Measurements from ENCODE around the gene EPG5. TPM values are rescaled to one million over a fixed set of nuclear protein-coding genes. Genes with fewer than 3 reads are reported as not detected.

The EPG5 gene
- total and polyA plus RNA-seq, 7 experiments from 2014 or later, result 6.3 to 54.8 (median 26.8) TPM

- H3K9me3 Mint-ChIP-seq, result peaks cover 0 to 6% (median 0%) of the 10 kb centered on the region in 11 donors
- H3K4me1 ChIP-seq (ENCODE audit: control insufficient read depth in 2 of 2, insufficient read depth in 2 of 2, low read length in 2 of 2), result no peaks in the 10 kb centered on the region
- ChIA-PET POLR2A (no interaction called here), CTCF (interaction anchor here (0.7 kb wide), 1 partner anchor 15 kb away, joined by 4 read pairs; no protein-coding TSS in a partner anchor)
- peak overlapping the region in 3 of 9 donors; percentile 13 to 72 (median 24) for H3K27ac Mint-ChIP-seq
- H3K36me3 ChIP-seq (ENCODE audit: control insufficient read depth in 2 of 3, insufficient read depth in 3 of 3, low read length in 3 of 3), result peaks cover 14 to 72% (median 24%) of the 10 kb centered on the region in 3 experiments
- no peak for DNase-seq
- no peak for ATAC-seq
- no peaks in the 10 kb centered on the region for H3K27me3 ChIP-seq (ENCODE audit: control insufficient read depth in 2 of 2, insufficient read depth in 2 of 2, low read length in 2 of 2)
- no peaks in the 10 kb centered on the region for H3K27me3 Mint-ChIP-seq
- no peak overlapping the region for H3K27ac ChIP-seq (ENCODE audit: low read depth, low read length)
- H3K36me3 Mint-ChIP-seq, result peaks cover 11 to 83% (median 55%) of the 10 kb centered on the region in 5 donors
- no peak overlapping the region for H3K4me3 Mint-ChIP-seq
- no peak overlapping the region for H3K4me3 ChIP-seq (ENCODE audit: low read length)
- no peaks in the 10 kb centered on the region for H3K9me3 ChIP-seq (ENCODE audit: control insufficient read depth in 2 of 3, low read length in 3 of 3)
- H3K4me1 Mint-ChIP-seq, result peaks cover 0 to 3% (median 0%) of the 10 kb centered on the region in 7 donors
- intact Hi-C loops (cut with micrococcal nuclease), result no loop called here
These were observed 103.0 kb downstream of the EPG5 start for GRCh38 chr18:45864081-45864480.

GRCh38 chr18:45863469-45863868 lies 103.7 kb downstream of the EPG5 start:
- no peak overlapping the region for H3K4me3 ChIP-seq (ENCODE audit: low read length)
- no peak for ATAC-seq
- intact Hi-C loops (cut with micrococcal nuclease), result no loop called here
- Mint-ChIP-seq H3K27me3 (no peaks in the 10 kb centered on the region), H3K4me3 (no peak overlapping the region), H3K9me3 (peaks cover 0 to 6% (median 0%) of the 10 kb centered on the region in 11 donors), H3K4me1 (peaks cover 0 to 3% (median 0%) of the 10 kb centered on the region in 7 donors), H3K36me3 (peaks cover 11 to 88% (median 60%) of the 10 kb centered on the region in 5 donors), H3K27ac (peak overlapping the region in 2 of 9 donors; percentile 13 to 24)
- no peaks in the 10 kb centered on the region for H3K9me3 ChIP-seq (ENCODE audit: control insufficient read depth in 2 of 3, low read length in 3 of 3)
- ChIA-PET POLR2A (no interaction called here), CTCF (no interaction called here)
- no peak for DNase-seq
- H3K27me3 ChIP-seq (ENCODE audit: control insufficient read depth in 2 of 2, insufficient read depth in 2 of 2, low read length in 2 of 2), result no peaks in the 10 kb centered on the region
- H3K27ac ChIP-seq (ENCODE audit: low read depth, low read length), result no peak overlapping the region
- peaks cover 19 to 78% (median 30%) of the 10 kb centered on the region in 3 experiments for H3K36me3 ChIP-seq (ENCODE audit: control insufficient read depth in 2 of 3, insufficient read depth in 3 of 3, low read length in 3 of 3)
- H3K4me1 ChIP-seq (ENCODE audit: control insufficient read depth in 2 of 2, insufficient read depth in 2 of 2, low read length in 2 of 2), result no peaks in the 10 kb centered on the region

GRCh38 chr18:45861926-45862325 lies 105.2 kb downstream of the EPG5 start:
- no peaks in the 10 kb centered on the region for H3K9me3 ChIP-seq (ENCODE audit: control insufficient read depth in 2 of 3, low read length in 3 of 3)
- no peaks in the 10 kb centered on the region for H3K27me3 ChIP-seq (ENCODE audit: control insufficient read depth in 2 of 2, insufficient read depth in 2 of 2, low read length in 2 of 2)
- H3K27me3 Mint-ChIP-seq, result no peaks in the 10 kb centered on the region
- ChIA-PET CTCF (interaction anchor here (1.7 kb wide), 1 partner anchor 19 kb away, joined by 8 read pairs; no protein-coding TSS in a partner anchor), POLR2A (no interaction called here)
- ATAC-seq (no peak), DNase-seq (no peak)
- no peaks in the 10 kb centered on the region for H3K4me1 ChIP-seq (ENCODE audit: control insufficient read depth in 2 of 2, insufficient read depth in 2 of 2, low read length in 2 of 2)
- peaks cover 26 to 79% (median 36%) of the 10 kb centered on the region in 3 experiments for H3K36me3 ChIP-seq (ENCODE audit: control insufficient read depth in 2 of 3, insufficient read depth in 3 of 3, low read length in 3 of 3)
- H3K4me1 Mint-ChIP-seq, result peaks cover 0 to 3% (median 0%) of the 10 kb centered on the region in 7 donors
- H3K27ac ChIP-seq (ENCODE audit: low read depth, low read length), result no peak overlapping the region
- intact Hi-C loops (cut with micrococcal nuclease), result no loop called here
- no peak overlapping the region for H3K4me3 Mint-ChIP-seq
- peak overlapping the region in 2 of 9 donors; percentile 33 to 38 for H3K27ac Mint-ChIP-seq
- H3K4me3 ChIP-seq (ENCODE audit: low read length), result no peak overlapping the region
- H3K36me3 Mint-ChIP-seq, result peaks cover 11 to 83% (median 59%) of the 10 kb centered on the region in 5 donors
- peaks cover 0 to 6% (median 0%) of the 10 kb centered on the region in 11 donors for H3K9me3 Mint-ChIP-seq

GRCh38 chr18:45860971-45861370 lies 106.2 kb downstream of the EPG5 start:
- Histone ChIP-seq H3K4me3 (ENCODE audit: low read length) (no peak overlapping the region), H3K9me3 (ENCODE audit: control insufficient read depth in 2 of 3, low read length in 3 of 3) (no peaks in the 10 kb centered on the region), H3K27ac (ENCODE audit: low read depth, low read length) (no peak overlapping the region), H3K36me3 (ENCODE audit: control insufficient read depth in 2 of 3, insufficient read depth in 3 of 3, low read length in 3 of 3) (peaks cover 21 to 79% (median 35%) of the 10 kb centered on the region in 3 experiments), H3K4me1 (ENCODE audit: control insufficient read depth in 2 of 2, insufficient read depth in 2 of 2, low read length in 2 of 2) (no peaks in the 10 kb centered on the region), H3K27me3 (ENCODE audit: control insufficient read depth in 2 of 2, insufficient read depth in 2 of 2, low read length in 2 of 2) (no peaks in the 10 kb centered on the region)
- DNase-seq (no peak), ATAC-seq (no peak)
- Mint-ChIP-seq H3K9me3 (peaks cover 0 to 4% (median 0%) of the 10 kb centered on the region in 11 donors), H3K4me1 (no peaks in the 10 kb centered on the region), H3K4me3 (no peak overlapping the region), H3K27me3 (no peaks in the 10 kb centered on the region), H3K36me3 (peaks cover 5 to 82% (median 61%) of the 10 kb centered on the region in 5 donors), H3K27ac (peak overlapping the region in 3 of 9 donors; percentile 1 to 38 (median 12))
- POLR2A ChIA-PET, result no interaction called here
- CTCF ChIA-PET, result interaction anchor here (1.7 kb wide), 1 partner anchor 20 kb away, joined by 8 read pairs; no protein-coding TSS in a partner anchor
- intact Hi-C loops (cut with micrococcal nuclease), result no loop called here

- H3K4me3 Mint-ChIP-seq, result no peak overlapping the region
- ATAC-seq, result no peak
- no peaks in the 10 kb centered on the region for H3K4me1 ChIP-seq (ENCODE audit: control insufficient read depth in 2 of 2, insufficient read depth in 2 of 2, low read length in 2 of 2)
- H3K27me3 Mint-ChIP-seq, result no peaks in the 10 kb centered on the region
- H3K9me3 ChIP-seq (ENCODE audit: control insufficient read depth in 2 of 3, low read length in 3 of 3), result no peaks in the 10 kb centered on the region
- H3K36me3 Mint-ChIP-seq, result peaks cover 7 to 82% (median 57%) of the 10 kb centered on the region in 5 donors
- no peak for DNase-seq
- intact Hi-C loops (cut with micrococcal nuclease), result no loop called here
- H3K36me3 ChIP-seq (ENCODE audit: control insufficient read depth in 2 of 3, insufficient read depth in 3 of 3, low read length in 3 of 3), result peaks cover 22 to 79% (median 35%) of the 10 kb centered on the region in 3 experiments
- POLR2A ChIA-PET, result no interaction called here
- H3K4me1 Mint-ChIP-seq, result no peaks in the 10 kb centered on the region
- H3K27ac Mint-ChIP-seq, result peak overlapping the region in 2 of 9 donors; percentile 51 to 72
- H3K27ac ChIP-seq (ENCODE audit: low read depth, low read length), result no peak overlapping the region
- no peak overlapping the region for H3K4me3 ChIP-seq (ENCODE audit: low read length)
- peaks cover 0 to 4% (median 0%) of the 10 kb centered on the region in 11 donors for H3K9me3 Mint-ChIP-seq
- CTCF ChIA-PET, result interaction anchor here (1.7 kb wide), 1 partner anchor 20 kb away, joined by 8 read pairs; no protein-coding TSS in a partner anchor
- H3K27me3 ChIP-seq (ENCODE audit: control insufficient read depth in 2 of 2, insufficient read depth in 2 of 2, low read length in 2 of 2), result no peaks in the 10 kb centered on the region
These were observed 106.6 kb downstream of the EPG5 start for GRCh38 chr18:45860492-45860891.

- DNase-seq, result no peak
- Mint-ChIP-seq H3K4me3 (no peak overlapping the region), H3K36me3 (peaks cover 7 to 76% (median 51%) of the 10 kb centered on the region in 5 donors), H3K4me1 (no peaks in the 10 kb centered on the region), H3K27ac (peak overlapping the region in 2 of 9 donors; percentile 9 to 19), H3K9me3 (no peaks in the 10 kb centered on the region), H3K27me3 (no peaks in the 10 kb centered on the region)
- Histone ChIP-seq H3K9me3 (ENCODE audit: control insufficient read depth in 2 of 3, low read length in 3 of 3) (no peaks in the 10 kb centered on the region), H3K27ac (ENCODE audit: low read depth, low read length) (no peak overlapping the region), H3K4me1 (ENCODE audit: control insufficient read depth in 2 of 2, insufficient read depth in 2 of 2, low read length in 2 of 2) (no peaks in the 10 kb centered on the region), H3K4me3 (ENCODE audit: low read length) (no peak overlapping the region), H3K27me3 (ENCODE audit: control insufficient read depth in 2 of 2, insufficient read depth in 2 of 2, low read length in 2 of 2) (no peaks in the 10 kb centered on the region), H3K36me3 (ENCODE audit: control insufficient read depth in 2 of 3, insufficient read depth in 3 of 3, low read length in 3 of 3) (peaks cover 27 to 78% (median 42%) of the 10 kb centered on the region in 3 experiments)
- no peak for ATAC-seq
- POLR2A ChIA-PET, result no interaction called here
- CTCF ChIA-PET, result no interaction called here
- intact Hi-C loops (cut with micrococcal nuclease), result no loop called here
These were observed 107.8 kb downstream of the EPG5 start for GRCh38 chr18:45859334-45859733.

GRCh38 chr18:45856531-45856930 lies 110.6 kb downstream of the EPG5 start:
- Histone ChIP-seq H3K9me3 (ENCODE audit: control insufficient read depth in 2 of 3, low read length in 3 of 3) (no peaks in the 10 kb centered on the region), H3K27me3 (ENCODE audit: control insufficient read depth in 2 of 2, insufficient read depth in 2 of 2, low read length in 2 of 2) (no peaks in the 10 kb centered on the region), H3K4me1 (ENCODE audit: control insufficient read depth in 2 of 2, insufficient read depth in 2 of 2, low read length in 2 of 2) (no peaks in the 10 kb centered on the region), H3K36me3 (ENCODE audit: control insufficient read depth in 2 of 3, insufficient read depth in 3 of 3, low read length in 3 of 3) (peaks cover 36 to 89% (median 50%) of the 10 kb centered on the region in 3 experiments), H3K4me3 (ENCODE audit: low read length) (no peak overlapping the region), H3K27ac (ENCODE audit: low read depth, low read length) (no peak overlapping the region)
- no peak overlapping the region for H3K27ac Mint-ChIP-seq
- peaks cover 15 to 72% (median 43%) of the 10 kb centered on the region in 5 donors for H3K36me3 Mint-ChIP-seq
- ATAC-seq (no peak), DNase-seq (no peak)
- POLR2A ChIA-PET, result no interaction called here
- no peak overlapping the region for H3K4me3 Mint-ChIP-seq
- intact Hi-C loops (cut with micrococcal nuclease), result no loop called here
- H3K27me3 Mint-ChIP-seq, result no peaks in the 10 kb centered on the region
- no peaks in the 10 kb centered on the region for H3K9me3 Mint-ChIP-seq
- no peaks in the 10 kb centered on the region for H3K4me1 Mint-ChIP-seq
- CTCF ChIA-PET, result no interaction called here

All from naive thymus-derived CD4-positive, alpha-beta T cell (primary cell).